B cell (primary cell): Measurements from ENCODE around the gene ZNF442. TPM values are rescaled to one million over a fixed set of nuclear protein-coding genes. Genes with fewer than 3 reads are reported as not detected.
"Not testable (repeated sequence)": the region's sequence is repeated elsewhere in the genome, so short reads cannot be mapped to it uniquely, and the experiment has no call there.

Experiments
- ATAC-seq: fragments of 200-7000 bp; cut with Tn5 transposase; one replicate; pipeline ENCODE4 v1.10.0; 2021; ENCODE audit warnings: low read depth, mild to moderate bottlenecking, moderate number of reproducible peaks, moderate library complexity
- CTCF ChIA-PET: fragments of 350-600 bp; sonication (Branson Sonifier 250); formaldehyde crosslinking; loops from one replicate; lab custom pipeline; 2021; ENCODE audit warnings: antibody characterized with exemption, inconsistent platforms; lab: Charles Lee
- POLR2A ChIA-PET: fragments of 350-600 bp; sonication (Branson Sonifier 250); formaldehyde crosslinking; loops from one replicate; lab custom pipeline; 2021; ENCODE audit warnings: antibody characterized with exemption; lab: Charles Lee
- DNase-seq: peaks from one replicate; pipeline ENCODE4 v3.0.0; 2013
- H2AFZ ChIP-seq: 2 replicates; pipeline ENCODE4 v1.6.1; 2012; ENCODE audit warnings: mild to moderate bottlenecking, low read depth, low read length; ENCODE audit not compliant: insufficient read depth, poor library complexity, severe bottlenecking
- H3K27ac ChIP-seq, 2 donors: 1 replicate in 1 of 2; 2 replicates in 1 of 2; pipeline ENCODE4 v1.5.1; 2012 to 2013; ENCODE audit warnings: low read length in 2 of 2, mild to moderate bottlenecking in 2 of 2, moderate library complexity in 1 of 2
- H3K27me3 ChIP-seq, 4 experiments: fragments of 200-600 bp in 1 of 4; sonication (generic) in 1 of 4; replicated peaks in 1 of 4; 1 replicate in 2 of 4; 2 replicates in 2 of 4; pipeline versions ENCODE4 v1.6.1 to v1.7.0; 2013 to 2016; ENCODE audit warnings: low read length in 3 of 4, mild to moderate bottlenecking in 2 of 4, mixed read lengths in 1 of 4, moderate library complexity in 1 of 4; ENCODE audit not compliant: insufficient read depth in 4 of 4, control insufficient read depth in 3 of 4; ENCODE audit errors: control extremely low read depth in 1 of 4
- H3K36me3 ChIP-seq, 2 experiments: replicated peaks in 1 of 2; 1 replicate in 1 of 2; 2 replicates in 1 of 2; pipeline versions ENCODE4 v1.6.1 to v1.7.1; 2013; ENCODE audit warnings: low read length in 1 of 2; ENCODE audit not compliant: insufficient read depth in 2 of 2, control insufficient read depth in 1 of 2; ENCODE audit errors: control extremely low read depth in 1 of 2, extremely low read depth in 1 of 2
- H3K4me1 ChIP-seq, 2 donors: fragments of 200-600 bp in 1 of 2; sonication (generic) in 1 of 2; 1 replicate in 1 of 2; 2 replicates in 1 of 2; pipeline versions ENCODE4 v1.5.1 to v1.6.1; 2013 to 2017; ENCODE audit warnings: low read length in 2 of 2; ENCODE audit not compliant: control insufficient read depth in 2 of 2, insufficient read depth in 2 of 2
- H3K4me2 ChIP-seq: replicated peaks from 2 replicates; pipeline ENCODE3; 2012; ENCODE audit warnings: mild to moderate bottlenecking, low read depth, low read length; ENCODE audit not compliant: poor library complexity, severe bottlenecking
- H3K4me3 ChIP-seq, 5 experiments: fragments of 200-600 bp in 1 of 5; sonication (generic) in 1 of 5; 1 replicate in 3 of 5; 2 replicates in 2 of 5; pipeline versions ENCODE4 v1.5.1 to v1.7.0; 2011 to 2016; ENCODE audit warnings: low read length in 4 of 5, mild to moderate bottlenecking in 4 of 5, low read depth in 2 of 5, control low read depth in 1 of 5, moderate library complexity in 1 of 5; ENCODE audit not compliant: insufficient read depth in 1 of 5; ENCODE audit errors: control extremely low read depth in 1 of 5, extremely low read depth in 1 of 5
- H3K79me2 ChIP-seq: fragments of 200-600 bp; sonication (generic); one replicate; pipeline ENCODE4 v1.6.0; 2016; ENCODE audit warnings: low read length; ENCODE audit not compliant: control insufficient read depth, insufficient read depth
- H3K9ac ChIP-seq: fragments of 200-600 bp; sonication (generic); 2 replicates; pipeline ENCODE4 v1.6.1; 2017; ENCODE audit warnings: mild to moderate bottlenecking, low read length, moderate library complexity
- H3K9me3 ChIP-seq, 3 donors: one replicate each; pipeline versions ENCODE4 v1.6.1 to v1.7.1; 2013; ENCODE audit warnings: low read length in 2 of 3; ENCODE audit not compliant: control insufficient read depth in 2 of 3, insufficient read depth in 1 of 3; ENCODE audit errors: control extremely low read depth in 1 of 3
- H4K20me1 ChIP-seq: 2 replicates; pipeline ENCODE4 v1.6.0; 2012; ENCODE audit warnings: mild to moderate bottlenecking, low read length; ENCODE audit not compliant: insufficient read depth, control insufficient read depth, poor library complexity, severe bottlenecking
- H3K27ac Mint-ChIP-seq: one replicate; pipeline ENCODE4 v1.8.0; 2021; ENCODE audit warnings: mixed read lengths
- H3K27me3 Mint-ChIP-seq: one replicate; pipeline ENCODE4 v1.8.0; 2021; ENCODE audit warnings: mixed read lengths
- H3K4me1 Mint-ChIP-seq: one replicate; pipeline ENCODE4 v1.8.0; 2021; ENCODE audit warnings: mixed read lengths
- H3K4me3 Mint-ChIP-seq: one replicate; pipeline ENCODE4 v1.8.0; 2021; ENCODE audit warnings: mixed read lengths
- H3K9me3 Mint-ChIP-seq: one replicate; pipeline ENCODE4 v1.8.0; 2022; ENCODE audit warnings: mixed read lengths; ENCODE audit not compliant: insufficient read depth
- EZH2 ChIP-seq: IDR thresholded peaks from 2 replicates; pipeline ENCODE4 v1.6.1; 2012; ENCODE audit warnings: borderline replicate concordance, low read depth, mild to moderate bottlenecking, moderate library complexity, low read length; ENCODE audit not compliant: insufficient read depth, poor library complexity, severe bottlenecking
- WGBS: methylation state at CpG from one replicate; pipeline ENCODE4 v1.1.5; 2013; ENCODE audit warnings: missing lambda C conversion rate; ENCODE audit not compliant: insufficient coverage; 5-methylcytosine and 5-hydroxymethylcytosine counted together
- intact Hi-C: fragments of 100-400 bp; cut with micrococcal nuclease; formaldehyde crosslinking; loops from one replicate; pipeline ENCODE4 v1.10.0; 2022
- polyA plus RNA-seq: library from polyadenylated mRNA; depleted of rRNA; stranded (reverse); fragments of >200 nt; gene quantifications from 2 replicates; pipeline ENCODE4 v1.2.3, GENCODE V29; 2012
- small RNA-seq: library from RNA; depleted of rRNA; stranded (forward); fragments of <200 nt; gene quantifications from one replicate; pipeline ENCODE3, GENCODE V24; 2012; ENCODE audit warnings: low replicate concordance, low read depth; ENCODE audit not compliant: insufficient read length
- total RNA-seq, 2 donors: library from RNA; stranded (reverse); fragments of 120-200 nt in 1 of 2; gene quantifications; 1 replicate in 1 of 2; 2 replicates in 1 of 2; pipeline versions ENCODE4 v1.2.3 to v1.2.4, GENCODE V29; 2013 to 2022

The ZNF442 gene
- total and polyA plus RNA-seq, 2 donors (not counting 1 experiment from before 2014, with no cell fraction given): 0.69 to 6.9 TPM

- ATAC-seq (no peak), DNase-seq (no peak)
- Histone ChIP-seq H3K9me3 (peaks cover 2 to 4% (median 4%) of the 10 kb centered on the region in 3 donors), H3K4me3 (no peak overlapping the region), H3K4me1 (no peaks in the 10 kb centered on the region), H4K20me1 (no peaks in the 10 kb centered on the region), H3K27ac (no peak overlapping the region), H3K79me2 (no peaks in the 10 kb centered on the region), H2AFZ (no peak overlapping the region), H3K9ac (no peak overlapping the region), H3K4me2 (no peak overlapping the region), H3K36me3 (peaks cover 2 to 11% of the 10 kb centered on the region in 2 experiments), H3K27me3 (no peaks in the 10 kb centered on the region)
- WGBS: 86% methylated on average over 5 of the region's 7 CpGs
- POLR2A ChIA-PET: no interaction called here
- intact Hi-C loops: no loop called here
- Mint-ChIP-seq H3K9me3 (peaks cover 7% of the 10 kb centered on the region), H3K4me3 (no peak overlapping the region), H3K27me3 (no peaks in the 10 kb centered on the region), H3K27ac (no peak overlapping the region), H3K4me1 (no peaks in the 10 kb centered on the region)
- TF ChIP-seq EZH2: no peak
- CTCF ChIA-PET: interaction anchor here (0.7 to 0.9 kb wide), 2 partner anchors 15 to 518 kb away, joined by 3 read pairs; no protein-coding TSS in a partner anchor
These were observed 50.9 kb downstream of the ZNF442 start for GRCh38 chr19:12314553-12314952.

- H3K79me2 ChIP-seq, H3K27me3 ChIP-seq, DNase-seq, H3K4me1 Mint-ChIP-seq, H4K20me1 ChIP-seq, H3K27ac Mint-ChIP-seq, H2AFZ ChIP-seq, H3K9me3 Mint-ChIP-seq, ATAC-seq, H3K4me1 ChIP-seq, CTCF ChIA-PET, intact Hi-C loops, H3K27ac ChIP-seq, H3K4me3 ChIP-seq, H3K9ac ChIP-seq, H3K27me3 Mint-ChIP-seq, H3K9me3 ChIP-seq, H3K4me2 ChIP-seq, H3K4me3 Mint-ChIP-seq, H3K36me3 ChIP-seq: not testable (repeated sequence)
- POLR2A ChIA-PET: interaction anchor here (0.7 kb wide), 1 partner anchor 750 kb away, joined by 5 read pairs; no protein-coding TSS in a partner anchor
- 96% methylated on average over 8 of the region's 12 CpGs for WGBS
These were observed 56.6 kb downstream of the ZNF442 start for GRCh38 chr19:12308891-12309290.

Small RNA genes lying within 50 kb of the gene (small RNA-seq; reads per million reads assigned to genes)
- gene RPS29P23: not detected

Other genes with a start within 250 kb of the ZNF442 start
- gene ZNF20, start 225.3 kb downstream of the ZNF442 start, total RNA-seq: 5.4 and 10.6 TPM in 2 replicates
- 0.89 and 1.6 TPM in 2 replicates for gene ZNF20, start 225.3 kb downstream of the ZNF442 start, polyA plus RNA-seq
- gene ZNF625, start 208.9 kb downstream of the ZNF442 start, total RNA-seq: 6.6 and 9.8 TPM in 2 replicates
- gene ZNF625, start 208.9 kb downstream of the ZNF442 start, polyA plus RNA-seq: 0.60 and 0.69 TPM in 2 replicates
- gene ZNF136, start 202.6 kb downstream of the ZNF442 start, total RNA-seq: 30.8 and 33.5 TPM in 2 replicates
- 7.5 and 23.0 TPM in 2 replicates for gene ZNF136, start 202.6 kb downstream of the ZNF442 start, polyA plus RNA-seq
- gene ZNF44, start 70.8 kb downstream of the ZNF442 start, total RNA-seq: 27.8 and 28.0 TPM in 2 replicates
- gene ZNF44, start 70.8 kb downstream of the ZNF442 start, polyA plus RNA-seq: 11.3 and 14.4 TPM in 2 replicates
- gene ZNF563, start 32.0 kb downstream of the ZNF442 start, total RNA-seq: 6.1 and 7.3 TPM in 2 replicates
- gene ZNF563, start 32.0 kb downstream of the ZNF442 start, polyA plus RNA-seq: 0.94 and 1.5 TPM in 2 replicates
- gene ZNF799, start 35.6 kb upstream of the ZNF442 start, total RNA-seq: 10.5 and 11.1 TPM in 2 replicates
- 3.0 and 3.7 TPM in 2 replicates for gene ZNF799, start 35.6 kb upstream of the ZNF442 start, polyA plus RNA-seq
- gene ZNF443, start 75.3 kb upstream of the ZNF442 start, total RNA-seq: 5.5 and 6.2 TPM in 2 replicates
- gene ZNF443, start 75.3 kb upstream of the ZNF442 start, polyA plus RNA-seq: 1.2 and 1.4 TPM in 2 replicates
- gene ZNF709, start 119.1 kb upstream of the ZNF442 start, total RNA-seq: 8.4 and 9.3 TPM in 2 replicates
- 1.7 and 2.9 TPM in 2 replicates for gene ZNF709, start 119.1 kb upstream of the ZNF442 start, polyA plus RNA-seq
- 31.8 and 35.8 TPM in 2 replicates for gene ZNF564, start 185.8 kb upstream of the ZNF442 start, total RNA-seq
- gene ZNF564, start 185.8 kb upstream of the ZNF442 start, polyA plus RNA-seq: 2.8 and 3.2 TPM in 2 replicates
- gene ZNF490, start 245.1 kb upstream of the ZNF442 start, total RNA-seq: 19.9 and 21.2 TPM in 2 replicates
- 5.7 and 6.7 TPM in 2 replicates for gene ZNF490, start 245.1 kb upstream of the ZNF442 start, polyA plus RNA-seq
- 56.0 and 57.9 TPM in 2 replicates for gene ZNF791, start 245.2 kb upstream of the ZNF442 start, total RNA-seq
- gene ZNF791, start 245.2 kb upstream of the ZNF442 start, polyA plus RNA-seq: 17.5 and 41.9 TPM in 2 replicates